ENCODE data around the gene IFNK.
A peak's percentile ranks its signal among the peaks of the same experiment; 100 is the strongest.

IFNK gene

DNA sequence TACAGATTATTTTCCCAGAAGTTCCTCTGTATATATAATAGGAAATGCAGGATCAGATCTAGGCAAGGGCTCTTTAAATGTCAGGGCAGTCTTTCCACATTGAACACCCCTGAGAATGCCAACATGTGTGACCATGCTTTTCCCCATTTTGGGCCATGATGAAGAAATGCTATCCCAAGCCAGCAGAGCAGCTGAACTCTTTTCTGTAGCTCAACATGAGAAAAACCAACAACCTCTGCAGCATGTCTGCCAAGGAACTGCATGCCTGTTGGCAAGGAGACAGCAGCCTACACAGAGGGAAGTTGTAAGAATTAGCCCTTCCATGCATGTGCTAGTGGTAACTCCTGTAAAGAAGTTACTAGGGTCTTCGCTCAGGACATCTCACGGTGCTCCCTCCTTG lies 9.5 kb upstream of the IFNK start:
- peak; percentile 60 for DNase-seq

DNA sequence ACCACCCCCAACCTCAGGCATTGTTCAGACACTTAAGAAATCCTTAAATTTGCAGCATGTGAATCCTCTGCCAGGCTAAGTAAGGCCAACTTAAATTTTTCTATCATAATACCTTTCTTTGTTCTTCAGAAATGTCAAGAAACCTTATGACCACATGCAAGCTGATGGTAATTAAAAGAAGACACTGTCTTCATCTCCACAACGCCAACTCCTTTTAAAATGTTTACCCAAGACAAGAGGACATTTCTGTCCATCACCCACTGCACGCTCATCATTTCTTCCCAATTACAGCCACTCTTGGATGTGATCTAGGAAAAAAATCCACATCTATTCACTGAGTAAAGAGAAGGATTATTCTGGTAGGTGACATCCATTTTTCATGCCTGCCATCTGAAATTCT lies 6.1 kb upstream of the IFNK start:
- no peak for DNase-seq

DNA sequence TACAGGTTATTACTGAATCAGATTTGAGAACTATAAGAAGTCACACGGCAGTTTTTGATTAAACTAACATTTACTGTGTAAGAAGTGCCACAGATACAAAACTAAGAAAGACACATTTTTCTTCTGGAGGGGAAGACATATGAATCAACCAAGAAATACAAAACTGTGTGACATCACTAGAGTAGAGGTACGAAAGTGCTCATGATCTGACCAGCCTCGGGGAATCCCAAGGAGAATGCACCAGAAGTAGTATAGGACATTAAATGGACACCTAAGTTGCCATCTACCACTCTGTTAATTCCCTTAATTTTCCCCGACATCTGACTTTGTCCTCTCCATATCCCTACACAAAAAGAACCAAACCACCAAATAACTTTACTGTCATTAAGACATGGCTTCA lies 5.3 kb upstream of the IFNK start:
- no peak for DNase-seq

DNA sequence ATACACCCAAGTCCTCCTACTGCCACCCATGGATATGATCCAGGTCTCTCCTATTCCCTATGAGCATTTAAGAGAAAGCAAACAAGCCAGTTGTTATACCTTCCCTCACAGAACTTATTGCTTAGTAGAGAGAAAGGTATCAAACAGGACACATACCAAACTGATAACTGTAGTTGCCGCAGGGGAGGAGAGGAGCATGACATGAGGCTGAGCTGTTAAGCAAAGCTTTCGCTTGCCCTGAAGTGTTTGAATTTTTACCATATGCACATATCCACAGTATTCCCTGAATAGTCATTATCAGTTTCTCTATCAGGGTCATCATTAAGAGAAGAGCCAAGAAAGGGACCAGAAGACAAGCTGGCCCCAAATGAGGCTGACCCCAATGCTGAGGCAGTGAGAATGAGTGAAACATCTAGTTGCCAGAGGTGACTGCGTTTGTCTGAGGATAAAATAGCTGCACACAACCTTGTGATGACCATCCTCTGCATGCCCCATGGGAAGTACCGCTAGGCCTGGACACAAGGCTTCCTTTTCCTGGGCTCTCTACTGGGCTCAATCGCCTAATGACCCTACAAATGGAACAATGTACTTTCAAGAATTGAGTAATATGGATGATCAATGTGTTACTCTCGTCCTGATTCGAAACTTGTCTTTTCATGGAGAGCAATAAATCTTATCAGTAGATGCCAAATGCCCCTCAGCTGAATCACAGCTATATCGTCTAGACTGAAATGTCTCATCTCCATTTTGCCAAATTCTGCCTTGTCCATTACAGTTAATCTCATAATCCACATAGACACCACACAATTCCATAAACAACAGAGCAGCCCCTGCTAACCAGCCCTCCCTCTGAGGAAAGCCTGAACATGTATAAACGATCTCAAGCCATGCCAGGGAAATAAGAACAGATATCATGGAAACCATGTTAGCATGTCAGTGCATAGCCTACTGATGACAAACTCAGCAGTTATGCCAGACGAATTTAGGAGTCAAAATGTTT lies 4.3 kb upstream of the IFNK start:
- no peak for DNase-seq

DNA sequence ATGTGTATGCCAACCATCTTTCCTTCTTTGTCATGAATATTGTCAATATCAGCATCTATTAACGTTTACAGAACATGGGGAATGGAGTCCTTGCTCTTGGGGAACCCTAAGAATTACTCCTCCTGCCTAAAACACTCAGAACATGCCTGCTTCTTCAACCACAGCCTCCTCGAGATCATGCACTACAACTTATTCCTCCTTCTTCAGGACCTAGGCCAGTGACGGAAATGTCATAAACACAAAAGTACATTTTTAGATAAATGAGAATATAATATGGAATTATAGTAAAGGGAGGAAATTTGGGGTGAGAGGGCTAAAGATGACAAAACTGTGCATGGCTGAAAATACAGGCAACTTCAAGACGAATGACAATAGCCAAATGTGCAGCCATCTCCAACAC lies 3.1 kb upstream of the IFNK start:
- no peak for DNase-seq

DNA sequence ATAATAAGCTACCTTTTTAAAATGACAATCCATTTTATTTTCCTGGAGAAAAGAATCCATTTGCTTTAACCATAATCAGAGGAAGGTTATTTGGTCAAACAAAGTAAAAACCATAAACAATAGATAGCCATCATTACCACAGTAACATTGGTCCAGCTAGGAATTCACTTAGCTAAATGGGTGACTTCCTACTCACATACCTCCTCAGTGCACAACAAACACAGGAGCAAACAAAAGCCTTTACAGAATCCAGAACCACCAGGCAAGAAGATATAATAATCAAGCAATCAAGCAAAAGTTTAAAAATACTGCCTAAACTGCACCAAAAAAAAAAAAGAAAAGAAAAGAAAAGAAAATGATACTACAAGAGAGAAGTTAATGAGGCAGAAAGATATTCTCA lies 949 bp upstream of the IFNK start:
- no peak for DNase-seq

DNA sequence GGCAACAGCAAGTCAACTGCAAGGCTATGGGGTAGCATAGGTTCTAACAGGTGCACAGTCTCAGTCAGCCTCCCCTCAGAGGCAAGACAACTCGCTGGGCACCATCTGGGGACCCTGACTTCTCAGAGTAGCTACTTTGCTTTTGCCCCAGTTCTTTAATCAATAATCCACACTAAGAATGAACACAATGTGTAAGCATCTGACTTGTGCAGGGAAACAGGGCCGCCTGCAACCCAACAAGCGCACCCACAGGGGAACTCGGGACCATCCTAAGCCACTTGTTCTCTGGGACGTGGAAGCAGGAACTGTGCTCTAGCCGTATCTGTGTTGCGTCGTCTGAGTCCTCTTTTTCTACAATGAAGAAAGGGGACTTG lies 3.6 kb downstream of the IFNK start:
- no peak for DNase-seq

DNA sequence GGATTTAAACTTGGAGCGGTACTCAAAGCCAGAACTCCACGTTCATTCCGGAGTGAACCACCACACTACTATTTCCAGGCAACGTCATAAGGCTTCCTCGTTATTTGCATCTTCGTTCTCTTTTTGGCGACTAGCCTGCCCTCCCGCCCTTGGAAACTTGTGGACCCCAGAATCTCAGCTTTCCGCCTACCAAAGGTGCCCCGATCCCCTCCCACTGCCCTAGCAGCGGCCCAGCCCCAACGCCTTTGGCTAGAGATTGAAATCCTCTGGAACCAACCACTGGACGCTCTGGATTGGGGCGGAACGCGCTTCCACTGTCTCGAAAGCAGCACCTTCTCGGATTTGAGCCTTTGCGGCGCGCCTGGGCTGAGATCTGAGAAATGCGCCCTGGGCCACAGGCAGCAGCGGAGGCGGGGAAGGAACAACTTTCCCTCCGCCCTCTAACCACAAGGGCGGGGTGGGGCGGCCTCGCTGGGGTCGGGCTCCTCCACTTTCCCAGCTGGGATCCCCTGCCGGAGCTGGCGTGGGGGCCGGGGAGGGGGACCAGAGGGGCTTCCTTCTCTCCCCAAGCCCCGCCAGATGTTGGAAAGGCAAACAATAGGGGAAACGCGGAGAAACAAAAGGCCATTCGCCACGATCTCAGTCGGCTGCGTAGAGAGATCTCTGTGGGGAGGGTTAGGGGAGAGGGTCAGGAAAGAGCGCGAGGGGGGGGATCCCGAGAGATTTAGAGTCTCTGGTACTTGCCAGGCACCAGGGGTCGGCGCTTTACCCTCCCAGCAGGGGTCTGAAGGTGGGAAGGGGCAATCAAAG lies 4.2 kb downstream of the IFNK start:
- peak; percentile 86 for DNase-seq

DNA sequence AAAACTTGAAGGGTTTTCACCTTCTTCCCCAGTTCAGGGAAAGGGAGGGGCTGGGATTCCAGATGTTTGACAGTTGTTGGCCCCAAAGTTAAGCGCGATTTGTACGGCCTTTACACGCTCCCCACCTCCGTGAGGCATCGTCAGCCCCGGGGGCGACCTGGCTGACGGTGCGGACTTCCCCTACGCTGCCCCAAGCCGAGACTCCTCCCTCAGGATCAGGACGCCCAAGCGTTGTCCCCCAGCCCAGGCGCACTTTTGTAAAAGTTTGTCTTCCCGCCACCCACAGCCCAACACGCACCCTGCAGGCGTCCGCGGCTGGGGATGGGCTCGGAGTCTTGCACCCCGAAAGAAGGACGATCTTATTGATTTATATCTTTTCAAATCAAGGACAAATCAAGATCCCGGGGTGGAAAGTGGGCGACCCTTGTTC lies 4.8 kb downstream of the IFNK start:
- DNase-seq: peak; percentile 71

DNA sequence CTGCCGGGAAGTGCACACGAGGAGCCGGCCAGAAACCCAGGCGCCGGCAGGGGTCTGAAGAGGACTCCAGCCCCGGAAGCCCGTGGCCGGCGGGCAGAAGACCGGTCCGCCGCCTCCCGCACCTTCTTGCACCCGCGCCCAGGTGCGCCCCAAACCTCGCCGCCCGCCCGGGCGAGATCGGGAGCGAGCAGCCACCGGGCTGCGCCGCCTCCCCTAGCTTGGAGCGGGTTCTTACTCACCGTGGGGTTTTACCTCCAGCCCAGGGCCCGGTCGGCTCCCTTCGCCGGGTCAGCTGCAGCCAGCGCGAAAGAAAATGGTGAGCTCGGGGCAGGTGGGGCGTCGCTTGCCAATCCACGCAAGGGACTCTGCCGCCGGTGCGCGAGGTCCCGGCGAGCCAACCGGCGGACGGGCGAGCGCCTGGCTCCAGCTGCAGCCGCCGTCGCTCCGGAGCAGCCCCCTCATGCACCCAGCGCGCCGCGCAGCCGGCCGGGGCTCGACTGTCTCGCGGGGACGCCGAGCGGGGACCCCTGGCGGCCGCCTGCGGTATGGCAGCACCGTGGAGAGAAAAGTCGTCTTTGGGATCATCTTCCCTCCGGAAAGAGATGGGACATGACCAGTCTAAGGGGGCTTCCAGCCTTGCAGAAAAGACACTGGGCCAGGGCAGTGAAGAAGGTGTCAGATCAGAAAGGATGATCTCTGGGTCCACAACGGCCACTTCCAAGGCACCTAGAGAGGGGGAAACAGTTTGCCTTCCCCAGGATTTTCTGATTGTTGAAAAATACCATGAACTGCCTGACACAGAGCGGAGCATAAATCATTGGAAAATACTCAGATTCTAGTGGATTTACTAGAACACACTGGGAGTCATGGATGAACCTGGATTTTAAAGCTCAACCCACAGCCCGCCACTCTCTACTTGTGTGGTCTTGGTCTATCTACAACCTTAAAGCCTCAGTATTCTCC lies 5.5 kb downstream of the IFNK start, which contains the start of gene MOB3B:
TSS of gene MOB3B (minus strand) at position 499 of the 963 bp plus-strand sequence. CDS start 74,264 bp downstream, outside the sequence.
- DNase-seq: peak; percentile 89

DNA sequence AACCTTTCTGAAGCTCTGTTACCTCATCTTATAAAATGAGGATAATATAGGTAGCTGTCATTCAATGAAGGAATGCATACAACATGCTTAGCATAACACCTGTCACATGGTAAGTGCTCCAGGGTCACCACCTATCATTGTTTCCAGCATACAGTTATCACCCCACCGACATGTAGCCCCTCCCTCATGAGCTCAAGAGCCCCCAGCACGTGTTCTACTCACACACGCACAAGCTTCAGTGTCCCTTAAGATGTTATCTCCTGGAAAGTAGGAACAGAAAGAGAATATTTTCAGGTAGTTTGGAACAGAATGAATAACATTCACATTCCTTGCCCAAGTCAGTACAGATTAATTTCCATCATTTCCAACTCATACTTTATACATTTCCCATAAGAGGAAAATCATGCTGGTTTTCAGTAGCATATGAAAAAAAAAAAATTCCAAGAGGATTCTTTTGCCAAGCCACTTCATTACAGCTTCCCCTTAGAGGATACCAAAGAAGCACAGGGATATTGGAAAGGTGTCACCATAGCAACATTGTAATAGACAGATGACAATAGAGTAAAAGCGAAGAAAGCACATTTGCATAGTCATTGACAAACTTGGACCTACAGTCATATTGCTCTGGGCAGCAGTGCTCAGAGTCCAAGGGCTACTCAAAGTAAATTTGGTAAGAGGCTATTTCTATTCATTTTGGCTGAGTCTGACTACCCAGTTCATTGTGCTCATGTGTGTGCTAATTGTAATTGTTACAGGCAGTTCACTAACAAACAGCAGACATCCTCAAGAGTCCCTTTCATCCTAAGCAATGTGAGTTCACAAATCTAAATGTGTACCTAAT lies 7.0 kb downstream of the IFNK start:
- DNase-seq: no peak

DNA sequence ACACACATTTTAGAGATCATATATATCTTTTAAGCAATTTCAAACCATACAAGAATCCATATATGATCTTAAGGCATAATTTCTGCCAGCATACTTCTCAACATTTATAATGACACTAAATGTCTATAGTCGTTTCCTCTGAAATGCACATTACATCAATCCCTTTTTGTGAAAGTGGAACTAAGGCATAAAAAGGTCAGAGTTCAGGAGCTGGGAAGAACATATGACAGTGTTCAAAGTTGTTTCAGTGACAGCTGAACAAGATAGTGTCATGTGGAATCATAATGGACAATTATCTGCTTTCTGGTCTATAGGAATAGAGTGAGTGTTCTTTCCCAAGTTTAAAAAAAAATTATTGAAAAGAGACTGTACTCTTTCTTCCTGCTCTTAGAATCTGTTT lies 8.0 kb downstream of the IFNK start:
- no peak for DNase-seq

DNA sequence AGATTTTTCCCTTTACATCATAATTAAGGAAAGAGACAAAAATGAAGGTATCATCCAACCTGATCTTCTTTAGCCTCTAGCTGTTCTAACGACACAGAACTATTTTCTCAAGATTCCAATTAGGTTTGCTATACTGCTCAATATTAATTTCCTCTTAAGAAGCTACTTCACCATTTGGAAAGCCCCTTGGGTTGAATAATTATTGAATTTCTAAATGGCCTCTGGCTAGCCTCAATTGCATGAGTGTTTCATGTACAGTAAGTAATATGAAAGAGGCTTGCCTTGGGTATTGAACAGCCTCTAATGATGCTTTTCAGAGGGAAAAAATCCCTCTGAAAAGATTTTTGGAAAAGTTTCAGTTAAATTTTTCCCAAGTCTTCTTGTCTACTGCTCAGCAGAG lies 9.2 kb downstream of the IFNK start:
- DNase-seq: no peak

DNA sequence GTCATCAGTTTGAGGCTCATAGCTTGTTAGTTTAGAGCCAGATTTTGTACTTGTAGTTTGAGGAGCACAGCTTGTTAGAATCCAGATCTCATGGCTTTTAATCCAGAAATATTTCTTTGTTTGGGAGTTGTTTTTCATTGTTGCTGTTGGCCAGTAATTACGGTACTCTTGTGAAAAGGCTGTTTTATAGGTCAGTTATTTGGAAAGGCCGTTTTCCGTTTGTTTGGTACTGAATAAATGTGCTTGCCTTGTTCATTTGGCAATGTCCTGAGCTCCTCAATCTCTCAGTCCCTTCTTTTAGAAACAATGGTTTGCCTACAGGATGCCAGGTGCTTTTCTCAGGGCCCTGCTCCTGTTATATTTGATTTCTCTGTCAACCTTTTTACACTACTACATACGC lies 10.0 kb downstream of the IFNK start:
- no peak for DNase-seq

DNA sequence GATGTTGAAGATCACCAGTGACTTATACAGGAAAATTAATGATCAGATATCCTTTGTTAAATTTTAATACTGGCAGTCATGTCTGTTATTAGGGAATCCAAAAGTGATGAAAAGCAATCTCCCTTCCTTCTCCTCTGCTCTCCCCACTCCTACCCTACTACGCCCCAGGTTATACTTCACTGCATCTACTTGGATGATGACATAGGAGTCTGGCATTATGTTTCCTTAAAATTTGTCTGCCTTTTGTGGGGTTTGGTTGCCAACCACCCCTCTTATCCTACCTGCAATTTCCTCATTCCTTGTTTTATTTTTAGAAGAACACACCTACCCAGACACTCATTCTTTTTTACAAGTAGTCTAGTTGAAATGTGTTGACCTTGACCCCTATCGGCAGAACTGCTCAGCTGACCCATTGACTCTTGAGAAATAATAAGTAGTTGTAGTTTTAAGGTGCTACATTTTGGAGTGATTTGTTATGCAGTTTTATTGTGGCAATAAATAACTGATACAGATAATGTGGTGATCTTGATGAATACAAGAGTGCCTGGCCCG lies 10.6 kb downstream of the IFNK start:
- DNase-seq: no peak

DNA sequence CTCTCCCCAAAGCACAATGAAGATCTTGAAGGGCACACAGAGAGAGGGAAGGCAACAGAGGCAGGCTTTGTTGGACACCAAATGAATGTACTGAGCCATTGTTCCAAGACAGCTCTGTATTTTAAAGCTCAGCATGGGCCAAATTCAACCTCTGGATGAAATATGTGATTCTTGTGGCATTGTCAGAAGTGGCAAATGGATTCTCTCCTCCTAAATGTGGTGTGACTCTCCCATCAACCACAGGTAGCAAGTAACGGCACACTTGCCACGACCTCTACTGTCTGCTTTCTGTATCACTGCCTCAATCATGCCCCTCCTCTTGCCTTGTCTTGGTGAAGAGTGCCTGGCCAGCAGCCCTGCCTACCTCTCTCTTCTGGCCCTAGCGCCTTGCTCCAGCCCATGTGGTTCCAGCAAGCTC lies 11.6 kb downstream of the IFNK start:
- no peak for DNase-seq

DNA sequence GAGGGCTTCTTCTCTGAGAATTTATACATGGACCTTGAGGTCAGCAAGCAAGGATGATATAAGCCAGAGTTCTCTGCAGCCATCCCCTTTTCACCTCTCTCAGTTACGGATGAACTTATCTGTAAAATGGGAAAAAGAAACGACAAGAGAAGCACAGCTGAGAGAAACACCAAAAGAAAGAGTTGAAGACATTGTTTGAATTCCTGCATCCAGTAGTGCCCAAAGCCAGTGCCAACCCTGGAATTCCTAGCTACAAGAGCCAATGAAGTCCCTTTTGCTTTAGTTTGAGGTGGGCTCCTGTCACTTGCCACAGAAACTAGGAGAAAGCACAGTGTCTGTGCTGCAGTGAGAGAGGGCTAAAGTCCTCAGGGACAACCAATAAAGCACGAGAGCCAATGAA lies 12.1 kb downstream of the IFNK start:
- DNase-seq: no peak

DNA sequence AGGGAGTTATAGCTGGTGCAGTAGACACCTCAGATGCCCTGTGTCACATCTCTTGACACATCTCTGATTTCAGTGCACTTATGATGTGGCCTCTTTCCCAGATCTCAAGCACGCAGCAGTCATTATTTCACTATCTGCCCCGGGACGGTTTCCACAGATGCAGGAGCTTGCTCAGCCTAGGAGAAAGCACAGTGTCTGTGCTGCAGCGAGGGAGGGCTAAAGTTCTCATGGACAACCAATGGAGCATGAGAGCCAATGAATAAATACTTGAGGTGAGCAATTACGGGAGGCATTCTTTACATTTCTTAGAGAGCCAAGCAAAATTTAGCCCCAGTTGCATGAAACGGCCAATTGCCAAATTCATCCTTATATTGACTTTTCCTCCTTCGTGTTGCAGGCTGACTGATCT lies 12.9 kb downstream of the IFNK start:
- no peak for DNase-seq

DNA sequence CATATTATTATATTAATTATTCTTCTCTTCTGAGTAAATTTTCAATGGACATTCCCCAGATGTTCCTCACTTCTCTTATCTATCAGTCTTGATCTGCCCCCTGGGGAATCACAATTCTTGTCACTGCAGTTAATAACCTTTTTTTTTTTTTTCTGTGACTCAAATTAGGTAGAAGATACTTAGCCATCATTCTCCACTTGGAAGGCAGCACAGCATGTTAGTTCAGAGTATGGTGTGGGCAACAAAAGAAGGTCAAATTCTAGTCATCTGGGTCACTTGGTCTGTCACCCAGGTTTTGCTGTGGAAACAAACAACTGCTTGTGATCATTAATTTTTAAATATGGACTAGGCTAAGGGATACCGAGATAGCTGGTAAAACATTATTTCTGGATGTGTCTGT lies 13.7 kb downstream of the IFNK start:
- no peak for DNase-seq

DNA sequence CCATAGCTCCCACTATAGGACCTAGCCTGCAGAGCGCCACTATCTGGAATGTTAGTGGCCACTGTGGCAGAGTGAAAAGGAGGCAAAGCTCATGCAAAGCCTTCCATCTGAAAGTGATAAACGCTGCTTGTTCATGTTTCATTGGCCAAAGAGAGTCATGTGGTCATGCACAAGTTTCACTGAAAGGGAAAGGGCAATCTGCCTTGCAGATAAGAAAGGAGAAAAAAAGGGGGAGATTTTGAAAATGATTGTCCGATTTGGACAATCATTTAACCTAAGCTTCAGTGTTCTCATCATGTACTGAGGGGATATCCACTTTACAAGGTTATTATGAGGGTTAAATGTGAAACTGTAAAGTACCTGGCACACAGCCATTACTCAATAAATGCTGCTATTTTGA lies 14.6 kb downstream of the IFNK start:
- no peak for DNase-seq

Data from left hindlimb (tissue), 1 donor.